ENCODE data around the gene FSD1L. TPM values are rescaled to one million over a fixed set of nuclear protein-coding genes. Genes with fewer than 3 reads are reported as not detected.

Gene FSD1L
- total and polyA plus RNA-seq, 2 of the 13 experiments (the other 11 are each of a cell fraction or from before 2014, with no cell fraction given), result 4.1 to 5.1 TPM

GRCh38 chr9:105557804-105558610, 110.2 kb downstream of the FSD1L start, which contains the start of gene FKTN (continued):
- TF ChIP-seq AHDC1 (CRISPR knock-in tag; IDR thresholded peaks at IDR 0.05; ENCODE audit: borderline replicate concordance) (no peak), PHF20 (CRISPR knock-in tag; IDR thresholded peaks at IDR 0.05) (peak; percentile 95), ZNF768 (CRISPR knock-in tag; IDR thresholded peaks at IDR 0.05) (no peak; the same call in 1 of the 2 replicates), ZMAT5 (CRISPR knock-in tag; IDR thresholded peaks at IDR 0.05; ENCODE audit: borderline replicate concordance, low read depth) (no peak), PITX1 (CRISPR knock-in tag; IDR thresholded peaks at IDR 0.05) (peak; percentile 69; the same call in 1 of the 2 replicates), ZNF121 (CRISPR knock-in tag; IDR thresholded peaks at IDR 0.05) (peak; percentile 47; the same call in 1 of the 2 replicates), CEBPZ (IDR thresholded peaks at IDR 0.05; ENCODE audit: low read length) (no peak), NFIC (IDR thresholded peaks at IDR 0.05; ENCODE audit: low read length) (peak; percentile 32; the same call in 1 of the 2 replicates), MAFK (conservative IDR thresholded peaks at IDR 0.05 in 1 of 2, IDR thresholded peaks at IDR 0.05 in 1 of 2; ENCODE audit: low read length in 2 of 2) (no peak), ZC3H4 (CRISPR knock-in tag; IDR thresholded peaks at IDR 0.05; ENCODE audit: borderline replicate concordance) (no peak), HBP1 (CRISPR knock-in tag; IDR thresholded peaks at IDR 0.05; ENCODE audit: low read depth) (no peak), MEF2D (CRISPR knock-in tag; IDR thresholded peaks at IDR 0.05) (peak; percentile 63; the same call in 1 of the 2 replicates), ZNF441 (CRISPR knock-in tag; IDR thresholded peaks at IDR 0.05; ENCODE audit: borderline replicate concordance) (no peak), ZNF773 (CRISPR knock-in tag; IDR thresholded peaks at IDR 0.05; ENCODE audit: borderline replicate concordance) (peak; percentile 61; the same call in 1 of the 2 replicates), NFE2L1 (CRISPR knock-in tag; IDR thresholded peaks at IDR 0.05; ENCODE audit: borderline replicate concordance) (no peak), NFRKB (IDR thresholded peaks at IDR 0.05) (no peak), ZMYM3 (CRISPR knock-in tag; IDR thresholded peaks at IDR 0.05) (no peak), RARA (CRISPR knock-in tag; IDR thresholded peaks at IDR 0.05) (0 out of 2 replicates have a peak, but pooled peaks have one; percentile 4), MAFG (CRISPR knock-in tag; IDR thresholded peaks at IDR 0.05) (no peak)

Data from HepG2 (cell line).